ENCODE results near the gene ACO2. TPM values are rescaled to one million over a fixed set of nuclear protein-coding genes. Genes with fewer than 3 reads are reported as not detected.
"Not testable (repeated sequence)": the region's sequence is repeated elsewhere in the genome, so short reads cannot be mapped to it uniquely, and the experiment has no call there.

The ACO2 gene
- total RNA-seq, 1 donor from 2014 or later: 83.5 TPM

DNA sequence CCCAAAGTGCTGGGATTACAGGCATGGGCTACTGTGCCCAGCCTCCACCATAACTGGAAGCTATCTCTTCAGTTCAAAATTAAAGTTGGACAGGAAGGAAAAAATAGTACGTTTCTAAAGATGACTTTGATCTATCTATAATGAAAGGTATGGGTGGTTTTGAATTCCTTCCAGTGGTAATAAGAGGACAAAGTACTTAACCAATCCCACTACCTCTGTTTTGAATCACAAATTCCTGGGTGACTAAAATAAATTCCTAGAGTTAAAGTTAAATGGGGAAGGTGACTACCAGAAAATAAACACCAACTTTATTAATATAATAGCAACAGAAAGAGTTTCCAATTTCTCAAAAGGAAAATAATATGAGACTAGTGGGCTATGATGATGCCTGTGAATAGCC is 9.5 kb upstream of the ACO2 start:
- TF ChIP-seq, protein P1, sequence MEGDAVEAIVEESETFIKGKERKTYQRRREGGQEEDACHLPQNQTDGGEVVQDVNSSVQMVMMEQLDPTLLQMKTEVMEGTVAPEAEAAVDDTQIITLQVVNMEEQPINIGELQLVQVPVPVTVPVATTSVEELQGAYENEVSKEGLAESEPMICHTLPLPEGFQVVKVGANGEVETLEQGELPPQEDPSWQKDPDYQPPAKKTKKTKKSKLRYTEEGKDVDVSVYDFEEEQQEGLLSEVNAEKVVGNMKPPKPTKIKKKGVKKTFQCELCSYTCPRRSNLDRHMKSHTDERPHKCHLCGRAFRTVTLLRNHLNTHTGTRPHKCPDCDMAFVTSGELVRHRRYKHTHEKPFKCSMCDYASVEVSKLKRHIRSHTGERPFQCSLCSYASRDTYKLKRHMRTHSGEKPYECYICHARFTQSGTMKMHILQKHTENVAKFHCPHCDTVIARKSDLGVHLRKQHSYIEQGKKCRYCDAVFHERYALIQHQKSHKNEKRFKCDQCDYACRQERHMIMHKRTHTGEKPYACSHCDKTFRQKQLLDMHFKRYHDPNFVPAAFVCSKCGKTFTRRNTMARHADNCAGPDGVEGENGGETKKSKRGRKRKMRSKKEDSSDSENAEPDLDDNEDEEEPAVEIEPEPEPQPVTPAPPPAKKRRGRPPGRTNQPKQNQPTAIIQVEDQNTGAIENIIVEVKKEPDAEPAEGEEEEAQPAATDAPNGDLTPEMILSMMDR (IDR thresholded peaks at IDR 0.05; ENCODE audit: unreplicated experiment): no peak

DNA sequence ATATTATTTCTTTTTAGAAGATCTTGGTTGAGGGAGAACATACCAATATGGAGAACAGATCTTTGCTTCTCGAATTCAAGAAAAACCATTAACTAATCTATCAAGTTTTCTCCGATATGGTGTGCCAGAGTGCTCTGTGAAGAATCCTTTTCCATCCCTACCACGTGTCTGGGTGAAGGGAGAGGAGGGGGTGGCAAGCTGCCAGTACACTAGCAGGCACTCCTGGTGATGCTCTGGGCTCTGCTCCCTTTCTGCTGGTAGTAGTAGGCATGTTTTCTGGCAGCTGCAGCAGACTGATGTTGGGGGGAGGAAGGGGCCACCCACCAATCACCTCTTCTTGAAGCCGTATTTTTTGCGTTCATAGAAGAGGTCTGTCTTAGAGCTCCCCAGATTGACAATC is 8.8 kb upstream of the ACO2 start:
- DNase-seq (ENCODE audit: low spot score); H3K4me3 Mint-ChIP-seq (ENCODE audit: unreplicated experiment); H3K27ac Mint-ChIP-seq (ENCODE audit: unreplicated experiment); H3K27me3 Mint-ChIP-seq (ENCODE audit: unreplicated experiment); H3K9me3 Mint-ChIP-seq (ENCODE audit: unreplicated experiment); H3K4me1 Mint-ChIP-seq (ENCODE audit: unreplicated experiment): not testable (repeated sequence)
- peaks cover 22% of the 10 kb centered on the region for H3K36me3 Mint-ChIP-seq (ENCODE audit: low read depth, unreplicated experiment)

More for the DNA sequence above, 9.5 kb upstream of the ACO2 start:
- no peak for DNase-seq (ENCODE audit: low spot score)
- Mint-ChIP-seq H3K9me3 (ENCODE audit: unreplicated experiment) (no peaks in the 10 kb centered on the region), H3K27ac (ENCODE audit: unreplicated experiment) (no peak overlapping the region), H3K4me3 (ENCODE audit: unreplicated experiment) (no peak overlapping the region), H3K27me3 (ENCODE audit: unreplicated experiment) (no peaks in the 10 kb centered on the region), H3K4me1 (ENCODE audit: unreplicated experiment) (no peaks in the 10 kb centered on the region), H3K36me3 (ENCODE audit: low read depth, unreplicated experiment) (peaks cover 17% of the 10 kb centered on the region)

DNA sequence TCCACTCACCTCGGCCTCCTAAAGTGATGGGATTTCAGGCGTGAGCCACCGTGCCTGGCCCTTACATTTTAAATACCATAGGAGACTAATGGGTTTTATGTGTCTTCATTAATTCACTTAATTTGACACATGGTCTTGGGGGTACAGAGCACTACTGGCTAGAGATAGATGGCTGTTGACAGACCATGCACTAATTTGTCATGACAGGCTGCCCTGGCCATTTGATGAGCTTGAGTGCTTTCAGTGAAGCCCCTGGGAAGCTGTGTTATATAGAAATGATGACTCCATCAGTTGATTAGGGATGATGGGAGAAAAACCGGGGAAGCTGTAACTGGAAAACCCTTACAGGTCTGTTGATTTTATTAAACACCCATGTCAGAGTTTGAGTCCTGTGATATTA is 7.0 kb upstream of the ACO2 start:
- no peaks in the 10 kb centered on the region for H3K27me3 Mint-ChIP-seq (ENCODE audit: unreplicated experiment)
- H3K4me1 Mint-ChIP-seq (ENCODE audit: unreplicated experiment): no peaks in the 10 kb centered on the region
- peaks cover 28% of the 10 kb centered on the region for H3K36me3 Mint-ChIP-seq (ENCODE audit: low read depth, unreplicated experiment)
- DNase-seq (ENCODE audit: low spot score): no peak
- no peaks in the 10 kb centered on the region for H3K9me3 Mint-ChIP-seq (ENCODE audit: unreplicated experiment)
- no peak overlapping the region for H3K27ac Mint-ChIP-seq (ENCODE audit: unreplicated experiment)
- TF ChIP-seq, protein P1 (IDR thresholded peaks at IDR 0.05; ENCODE audit: unreplicated experiment): no peak
- H3K4me3 Mint-ChIP-seq (ENCODE audit: unreplicated experiment): no peak overlapping the region

DNA sequence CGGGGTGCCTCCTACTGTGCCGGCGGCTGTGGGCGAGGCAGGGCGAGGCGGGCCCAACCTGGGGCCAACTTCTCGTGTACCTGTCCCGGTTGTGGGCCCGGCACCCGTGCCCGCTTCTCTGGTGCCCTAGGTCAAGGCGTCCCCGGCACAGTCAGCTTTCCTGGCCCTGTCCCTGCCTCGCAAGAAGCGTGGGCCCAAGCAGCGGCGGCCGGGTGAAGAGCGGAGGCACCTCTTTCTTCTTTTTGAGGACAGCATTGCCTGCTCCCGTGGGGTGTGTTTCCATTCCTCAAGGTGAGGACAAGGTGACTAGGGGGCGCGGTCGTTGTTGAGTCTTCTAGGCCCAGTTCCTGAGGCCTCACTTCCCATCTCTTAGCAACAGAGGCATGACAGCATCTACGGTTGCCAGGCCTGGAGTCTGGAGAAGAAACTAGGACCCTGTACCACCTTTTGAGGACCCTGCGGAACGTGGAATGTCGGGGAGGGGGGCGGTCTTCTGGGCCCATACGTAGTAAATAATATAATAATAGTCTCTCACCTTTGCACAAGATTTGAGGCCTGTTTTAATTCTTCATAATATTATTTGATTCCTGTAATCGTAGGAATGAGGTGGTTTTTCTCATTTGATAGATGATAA is 418 bp downstream of the ACO2 start:
- Mint-ChIP-seq H3K4me3 (ENCODE audit: unreplicated experiment) (peak overlapping the region; percentile 97), H3K4me1 (ENCODE audit: unreplicated experiment) (peaks cover 29% of the 10 kb centered on the region), H3K27ac (ENCODE audit: unreplicated experiment) (peak overlapping the region; percentile 99), H3K36me3 (ENCODE audit: low read depth, unreplicated experiment) (peaks cover 29% of the 10 kb centered on the region), H3K27me3 (ENCODE audit: unreplicated experiment) (peaks cover 7% of the 10 kb centered on the region), H3K9me3 (ENCODE audit: unreplicated experiment) (no peaks in the 10 kb centered on the region)
- no peak for DNase-seq (ENCODE audit: low spot score)
- TF ChIP-seq, protein P1 (IDR thresholded peaks at IDR 0.05; ENCODE audit: unreplicated experiment): no peak

DNA sequence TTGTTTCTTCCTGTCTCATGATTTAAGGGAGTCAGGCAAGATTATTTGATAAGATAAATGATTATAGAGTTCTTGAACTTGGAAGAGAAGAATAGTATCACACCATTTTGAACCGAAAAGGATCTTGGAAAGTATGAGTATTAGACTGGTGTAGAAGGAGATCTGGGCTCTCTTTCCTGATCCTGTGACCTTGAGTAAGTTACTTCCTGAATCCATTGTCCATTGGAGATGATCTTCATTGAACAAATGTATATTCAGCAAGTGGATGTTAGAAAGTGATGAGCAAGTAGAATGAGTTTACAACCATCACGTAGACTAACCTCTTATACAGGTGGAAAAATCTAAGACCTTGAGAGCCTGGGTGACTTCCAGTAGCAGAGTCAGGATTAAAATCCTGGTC is 2.0 kb downstream of the ACO2 start:
- TF ChIP-seq, protein P1 (IDR thresholded peaks at IDR 0.05; ENCODE audit: unreplicated experiment): no peak
- no peak for DNase-seq (ENCODE audit: low spot score)
- H3K9me3 Mint-ChIP-seq (ENCODE audit: unreplicated experiment): no peaks in the 10 kb centered on the region
- peak overlapping the region; percentile 16 for H3K4me3 Mint-ChIP-seq (ENCODE audit: unreplicated experiment)
- H3K4me1 Mint-ChIP-seq (ENCODE audit: unreplicated experiment): peaks cover 29% of the 10 kb centered on the region
- H3K27me3 Mint-ChIP-seq (ENCODE audit: unreplicated experiment): peaks cover 7% of the 10 kb centered on the region
- H3K27ac Mint-ChIP-seq (ENCODE audit: unreplicated experiment): no peak overlapping the region
- H3K36me3 Mint-ChIP-seq (ENCODE audit: low read depth, unreplicated experiment): peaks cover 20% of the 10 kb centered on the region

Data from endothelial cell (in vitro differentiated cells).